GM19043 (cell line): ENCODE results near the gene PROKR2.

Source experiments
- ATAC-seq: cut with Tn5 transposase; IDR thresholded peaks from one replicate; pipeline ENCODE4 v1.9.1; 2021; ENCODE audit warnings: low read depth; ENCODE audit not compliant: unreplicated experiment

PROKR2 gene

DNA sequence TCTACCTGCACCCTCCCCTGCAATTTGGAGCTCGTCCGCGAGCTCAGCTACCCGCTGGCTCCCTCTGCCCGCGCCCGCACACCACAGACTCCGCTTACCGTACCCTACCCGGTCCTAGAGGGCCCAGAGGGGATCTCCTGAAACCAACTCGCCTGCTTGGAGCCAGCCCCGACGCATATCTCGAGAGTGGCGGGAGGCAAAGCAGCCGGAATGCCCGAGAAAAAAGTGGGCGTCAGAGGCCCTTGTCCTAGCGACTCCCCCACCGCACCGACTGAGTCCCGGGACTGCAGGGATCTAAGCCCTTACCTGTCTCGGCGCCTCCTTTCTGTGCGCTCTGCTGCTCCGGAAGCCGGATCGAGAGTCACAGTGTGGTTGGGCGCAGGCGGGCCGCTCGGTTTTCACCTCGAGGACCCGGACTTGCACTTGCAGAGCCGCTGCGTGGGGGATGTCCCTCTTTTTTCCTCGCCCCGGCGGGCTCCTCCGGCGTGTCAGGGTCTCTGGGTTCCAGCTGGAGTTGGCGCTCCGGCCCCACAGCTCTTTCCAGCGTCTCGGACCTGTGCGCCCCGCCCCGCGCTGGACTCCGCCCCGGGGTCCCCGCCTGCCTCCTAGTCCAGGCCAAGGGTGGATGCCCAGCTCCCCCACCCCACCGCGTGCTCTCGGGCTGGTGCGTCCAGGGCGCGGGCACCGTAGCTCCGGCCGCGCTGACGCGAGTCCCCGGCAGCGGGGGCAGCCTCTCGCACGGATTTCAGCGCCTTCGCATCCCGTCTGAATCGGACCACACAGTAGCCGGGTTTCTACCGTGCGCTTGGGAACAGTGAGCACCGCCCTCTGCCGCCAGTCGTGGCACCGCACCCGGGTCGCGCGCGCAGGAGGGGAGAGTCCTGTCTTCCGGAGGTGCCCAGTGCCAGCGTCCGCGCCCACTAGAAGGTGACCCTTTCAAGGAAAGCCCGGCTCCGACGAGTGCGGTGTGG lies at the start of gene PROKR2:
PROKR2 (minus strand) TSS at position 767 of the 971 bp plus-strand sequence. CDS start 2,585 bp downstream, outside the sequence.
- no peak for ATAC-seq

DNA sequence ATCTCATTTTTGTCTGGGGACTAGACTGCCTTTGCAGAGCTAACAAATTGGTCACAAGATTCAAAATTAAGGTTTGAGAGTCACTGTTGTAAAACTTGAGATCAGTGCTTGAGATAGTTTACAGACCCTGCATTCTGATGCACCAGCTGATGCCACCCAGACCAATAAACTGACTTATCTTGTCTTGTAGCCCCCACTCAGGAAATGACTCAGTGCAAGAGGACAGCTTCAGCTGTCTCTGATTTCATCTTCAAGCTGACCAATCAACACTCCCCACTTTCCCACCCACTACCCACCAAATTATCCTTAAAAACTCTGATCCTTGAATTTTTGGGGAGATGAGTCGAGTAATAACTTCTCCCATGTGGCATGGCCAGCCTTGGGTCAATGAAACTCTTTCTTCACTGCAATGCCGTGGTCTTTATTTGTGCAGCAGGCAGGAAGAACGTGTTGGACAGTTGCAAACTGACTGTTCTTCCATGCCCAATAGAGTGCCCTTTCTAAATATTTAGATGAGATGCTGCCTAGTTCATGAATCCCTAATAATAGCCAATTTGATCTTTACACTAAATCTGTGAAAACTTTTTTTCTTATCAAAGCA lies 48.3 kb upstream of the PROKR2 start:
- no peak for ATAC-seq

DNA sequence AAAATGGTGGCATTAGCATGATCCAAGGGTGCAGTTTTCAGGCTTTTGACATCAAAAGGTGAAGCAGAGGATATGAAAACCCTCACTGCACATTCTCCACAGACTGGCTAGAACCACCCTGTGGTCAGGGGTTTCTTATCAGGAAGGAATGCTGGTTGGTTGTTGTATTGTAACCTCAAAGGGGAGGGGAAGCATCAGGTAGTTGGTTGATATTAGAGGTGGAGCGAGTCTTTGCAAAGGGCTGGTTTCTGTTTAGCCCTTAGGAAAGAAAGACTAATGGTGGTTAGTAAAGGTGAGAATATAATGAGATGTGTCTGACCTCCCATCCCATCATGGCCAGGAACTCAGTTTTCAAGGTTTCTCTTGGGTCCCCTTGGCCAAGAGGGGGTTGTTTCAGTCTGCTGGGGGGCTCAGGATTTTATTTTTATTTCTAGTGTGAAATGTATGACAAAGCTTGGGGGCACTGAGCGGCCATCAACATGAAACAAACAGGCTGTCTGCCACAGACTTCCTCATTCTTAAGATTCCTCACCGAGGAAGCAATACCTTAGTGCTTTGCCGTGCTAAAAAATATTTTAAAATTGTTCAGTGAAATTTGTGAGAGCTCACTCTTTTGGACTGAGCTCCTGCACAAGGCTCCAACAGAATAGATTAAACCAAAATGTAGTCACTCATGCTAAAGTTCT lies 47.5 kb upstream of the PROKR2 start:
- no peak for ATAC-seq

DNA sequence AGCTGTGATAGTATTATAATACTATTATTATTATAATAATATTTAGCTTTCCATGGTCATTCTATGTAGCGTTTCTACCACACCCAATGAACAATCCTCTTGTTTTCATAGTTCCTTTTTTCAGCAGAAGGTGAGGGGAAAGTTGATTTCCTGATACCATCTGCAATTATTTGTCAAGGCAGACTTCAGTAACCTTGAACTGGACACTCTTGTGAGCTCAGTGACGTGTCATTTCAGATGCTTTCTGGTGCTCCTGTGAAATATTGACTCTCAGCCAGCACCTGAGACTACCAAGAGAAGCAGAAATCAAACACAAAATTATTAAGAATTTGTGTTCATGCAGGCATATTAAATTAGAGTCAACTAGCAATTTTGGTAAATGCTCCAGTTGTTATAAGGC lies 46.0 kb upstream of the PROKR2 start:
- no peak for ATAC-seq

DNA sequence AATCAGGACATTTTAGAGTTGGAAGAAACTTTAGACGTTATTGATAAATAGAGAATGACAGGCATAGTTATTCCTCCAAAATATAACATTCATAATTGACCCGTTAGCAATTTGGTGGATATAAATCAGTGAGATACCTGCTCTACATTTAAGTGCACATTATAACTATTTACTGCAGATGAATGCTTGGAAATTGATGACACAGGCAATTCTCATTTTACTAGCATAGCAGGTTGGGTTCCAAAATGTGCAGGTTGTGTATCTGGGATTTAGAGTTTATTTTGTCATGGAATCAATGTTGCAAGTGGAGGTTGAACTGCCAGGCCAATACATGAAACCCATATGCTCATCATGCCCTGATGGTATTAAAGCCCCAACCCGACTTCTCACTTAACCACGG lies 44.4 kb upstream of the PROKR2 start:
- ATAC-seq = no peak

DNA sequence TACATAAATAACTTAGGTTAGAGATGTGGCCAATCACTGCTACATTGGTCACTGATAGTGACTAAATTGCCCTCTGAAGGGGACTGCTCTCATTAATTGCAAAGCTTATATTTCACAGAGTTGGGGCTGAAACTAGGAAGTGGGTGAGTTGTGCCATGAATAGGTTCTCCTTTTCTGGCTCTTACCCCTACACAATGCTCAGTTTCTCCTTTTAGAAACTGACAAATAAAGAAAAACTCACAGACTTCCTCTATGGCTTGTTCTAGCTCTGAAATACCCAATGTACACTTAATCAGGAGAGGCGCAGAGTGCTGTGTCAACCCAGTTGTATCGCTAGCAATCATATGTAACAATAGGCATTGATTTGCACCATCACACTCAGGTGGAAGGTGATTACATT lies 41.2 kb upstream of the PROKR2 start:
- ATAC-seq = no peak

- ATAC-seq = no peak
These were observed 40.2 kb upstream of the PROKR2 start for GRCh38 chr20:5356941-5357340.

DNA sequence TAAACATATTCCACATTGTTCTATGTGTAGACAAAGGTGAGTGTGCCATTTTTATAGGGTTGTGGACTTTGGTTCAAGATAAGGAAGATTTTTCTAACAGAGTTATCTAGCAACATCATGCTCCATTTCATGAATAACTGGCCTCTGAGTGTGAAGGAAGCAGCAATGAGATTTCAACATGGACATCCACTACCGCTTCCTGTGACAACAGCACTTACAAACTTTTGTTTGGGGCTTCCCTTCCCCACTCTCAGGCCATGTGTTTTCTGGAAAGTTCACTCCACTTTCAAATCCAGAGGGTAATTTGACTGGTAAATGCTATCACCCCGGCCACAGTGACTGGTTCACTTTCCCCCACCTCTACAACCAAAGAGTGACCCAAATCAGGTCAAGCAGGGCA lies 38.1 kb upstream of the PROKR2 start:
- no peak for ATAC-seq

- ATAC-seq = no peak
These were observed 37.1 kb upstream of the PROKR2 start for GRCh38 chr20:5353624-5354496.

DNA sequence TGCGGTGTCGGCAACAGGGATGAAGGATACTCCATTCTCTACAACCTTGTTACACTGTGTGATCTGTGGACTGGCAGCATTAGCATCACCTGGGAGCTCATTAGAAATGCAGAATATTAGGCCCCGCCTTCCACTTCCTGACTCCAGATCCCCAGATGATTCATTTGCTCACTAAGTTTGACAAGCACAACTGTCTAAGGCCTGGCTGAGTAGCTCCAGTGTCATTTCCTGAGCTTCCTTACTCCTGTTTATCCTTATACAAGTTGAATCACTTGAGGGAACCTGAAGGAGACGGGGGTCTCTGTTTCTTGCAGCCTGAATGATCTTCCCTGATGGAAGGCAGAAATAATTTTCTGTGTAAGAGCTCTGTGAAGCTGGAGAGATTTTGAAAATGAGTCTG lies 32.7 kb upstream of the PROKR2 start:
- no peak for ATAC-seq

GRCh38 chr20:5342021-5342420 lies 25.3 kb upstream of the PROKR2 start:
- no peak for ATAC-seq

DNA sequence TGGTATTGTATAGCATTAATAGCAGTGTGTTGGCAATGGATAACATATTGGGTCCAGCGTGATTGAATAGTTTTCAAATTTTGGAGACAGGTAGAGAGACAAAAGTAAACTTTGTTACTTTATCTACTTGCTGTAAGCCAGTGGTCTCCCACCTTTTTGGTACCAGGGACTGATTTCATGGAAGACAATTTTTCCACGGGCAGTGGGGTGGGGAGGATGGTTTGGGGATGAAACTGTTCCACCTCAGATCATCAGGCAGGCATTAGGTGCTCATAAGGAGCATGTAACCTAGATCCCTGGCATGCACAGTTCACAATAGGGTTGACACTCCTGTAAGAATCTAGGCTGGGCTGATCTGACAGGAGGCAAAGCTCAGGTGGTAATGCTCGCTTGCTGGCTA lies 14.6 kb upstream of the PROKR2 start:
- no peak for ATAC-seq

DNA sequence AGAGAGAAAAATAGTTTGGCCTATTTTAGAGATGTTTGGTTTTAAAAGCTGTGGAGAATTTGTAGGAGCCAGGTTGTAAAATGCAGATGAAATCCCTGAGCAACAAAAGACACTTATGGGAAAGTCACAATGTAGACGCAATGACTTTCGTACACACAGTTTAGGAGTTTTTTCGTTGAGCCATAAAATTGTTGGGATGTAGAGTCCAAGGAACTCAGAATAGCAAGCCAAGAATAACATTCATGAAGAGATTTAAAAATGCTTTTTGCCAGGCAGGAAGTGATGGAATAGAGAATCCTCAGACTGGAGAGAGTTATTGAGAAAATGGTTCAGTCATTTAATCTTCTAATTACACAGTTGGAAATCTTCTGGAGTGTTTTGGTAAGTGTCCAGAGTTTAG lies 11.5 kb upstream of the PROKR2 start:
- no peak for ATAC-seq

GRCh38 chr20:5327356-5327755 lies 10.6 kb upstream of the PROKR2 start:
- ATAC-seq = no peak

- no peak for ATAC-seq
These were observed 957 bp downstream of the PROKR2 start for GRCh38 chr20:5315807-5316187.

DNA sequence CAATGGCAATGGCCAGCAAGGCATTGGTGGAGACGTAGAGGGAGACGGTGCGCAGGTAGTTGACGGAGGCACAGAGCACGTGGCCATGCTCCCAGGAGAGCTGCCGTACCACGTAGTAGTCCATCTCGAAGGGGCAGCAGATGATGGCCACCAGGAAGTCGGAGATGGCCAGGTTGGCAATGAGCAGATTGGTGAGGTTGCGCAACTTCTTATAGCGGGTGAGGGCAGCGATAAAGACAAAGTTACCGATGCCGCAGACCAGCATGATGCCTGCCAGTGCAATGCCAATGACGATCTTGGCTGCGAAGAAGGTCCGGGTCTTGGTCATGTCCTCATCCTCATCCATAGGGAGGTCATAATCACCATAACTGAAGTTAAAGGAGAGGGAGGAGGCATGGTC lies 2.8 kb downstream of the PROKR2 start:
- ATAC-seq = no peak

DNA sequence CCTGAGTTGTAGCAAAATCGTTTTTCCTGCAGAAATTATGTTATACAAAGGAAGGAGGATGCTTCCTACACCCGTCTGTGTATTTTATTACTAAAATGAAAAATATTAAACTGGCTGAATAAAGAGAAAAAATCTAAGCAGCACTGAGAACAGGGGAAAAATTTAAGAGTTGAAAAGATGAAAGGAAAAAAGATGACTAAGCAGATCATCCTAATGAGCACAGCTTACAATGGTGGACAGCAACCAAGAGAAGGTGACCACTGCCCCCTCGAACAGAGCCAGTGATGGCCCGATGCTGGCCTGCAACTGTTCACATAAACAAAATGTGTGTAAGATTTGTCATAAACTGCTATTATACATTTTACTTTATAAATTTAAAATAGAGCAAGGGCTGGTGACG lies 4.2 kb downstream of the PROKR2 start:
- no peak for ATAC-seq

GRCh38 chr20:5309971-5310370 lies 6.8 kb downstream of the PROKR2 start:
- no peak for ATAC-seq

DNA sequence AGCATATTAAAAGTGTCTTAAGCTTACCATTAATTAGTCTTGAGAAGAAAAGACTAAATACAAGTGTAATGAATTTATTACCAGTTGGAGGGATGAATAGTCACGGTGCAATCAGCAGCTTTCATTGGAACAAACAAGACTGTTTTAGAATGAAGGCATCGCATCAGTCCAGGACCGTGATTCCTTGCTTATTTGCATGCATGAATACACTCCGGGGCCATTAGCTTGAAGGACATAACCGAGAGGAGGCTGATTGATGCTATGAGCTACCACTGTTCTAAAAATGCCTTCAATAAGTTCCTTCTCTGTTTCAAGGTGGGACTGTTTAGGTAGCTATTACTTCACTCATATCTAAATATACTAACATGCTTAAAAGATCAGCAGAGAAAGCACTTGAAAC lies 17.9 kb downstream of the PROKR2 start:
- ATAC-seq = no peak

GRCh38 chr20:5297280-5298004 lies 19.3 kb downstream of the PROKR2 start:
- ATAC-seq = no peak
